K562 (cell line): ENCODE data around the gene OTP. TPM values are rescaled to one million over a fixed set of nuclear protein-coding genes. Genes with fewer than 3 reads are reported as not detected.

ENCODE experiments used
- ATAC-seq: fragments of 200-7000 bp; cut with Tn5 transposase; 3 replicates; pipeline ENCODE4 v1.9.1; 2020; ENCODE audit warnings: moderate library complexity
- BruUV-seq: library from RNA; stranded (reverse); fragments of 400-500 nt; replicated peaks from 2 replicates; lab custom pipeline; 2021; lab: Mats Ljungman, UMichigan
- CTCF ChIA-PET: fragments of 300-600 bp; formaldehyde crosslinking; extraction: SDS; loops from one replicate; lab custom pipeline; 2021; ENCODE audit warnings: low intra/inter-chr PET ratio; lab: Yijun Ruan, JAX
- POLR2A ChIA-PET: fragments of 300-600, 350-650 bp; sonication (Branson Sonifier 250); formaldehyde crosslinking; extraction: SDS; loops from one replicate; lab custom pipeline; 2021; ENCODE audit warnings: antibody characterized with exemption, inconsistent platforms; lab: Yijun Ruan, JAX
- DNase-seq, 4 experiments: peaks; one replicate each; pipeline versions ENCODE4 v3.0.0 to v3.0.0-alpha.2; 2011 to 2018; ENCODE audit warnings: low spot score in 3 of 4, mixed read lengths in 3 of 4; ENCODE audit errors: extremely low read depth in 1 of 4
- FAIRE-seq: peaks from 2 replicates; lab custom pipeline; 2011; peaks lifted over from hg19 to GRCh38; lab: Jason Lieb, UNC
- H2AFZ ChIP-seq: 2 replicates; pipeline ENCODE4 v1.6.0; 2011; ENCODE audit warnings: low read depth, low read length, control low read depth, inconsistent platforms
- H3K27ac ChIP-seq: fragments of 200-600 bp; 3 replicates; pipeline ENCODE4 v1.8.0; 2011; ENCODE audit warnings: low read depth, mild to moderate bottlenecking, control low read depth, inconsistent platforms, low read length, moderate library complexity, mixed read lengths; ENCODE audit errors: extremely low read depth
- H3K27me3 ChIP-seq, 2 experiments: fragments of 300-600 bp in 1 of 2; 2 replicates in 1 of 2; 3 replicates in 1 of 2; pipeline versions ENCODE4 v1.6.0 to v1.8.0; 2011; ENCODE audit warnings: inconsistent platforms in 2 of 2, low read length in 2 of 2, mild to moderate bottlenecking in 1 of 2, mixed read lengths in 1 of 2, moderate library complexity in 1 of 2; ENCODE audit not compliant: control insufficient read depth in 2 of 2, insufficient read depth in 2 of 2
- H3K36me3 ChIP-seq: fragments of 300-600 bp; 3 replicates; pipeline ENCODE4 v1.8.0; 2011; ENCODE audit warnings: mild to moderate bottlenecking, low read length, inconsistent platforms; ENCODE audit not compliant: control insufficient read depth, insufficient read depth
- H3K4me1 ChIP-seq, 2 experiments: fragments of 200-600 bp in 1 of 2; replicated peaks in 1 of 2; 2 replicates in 1 of 2; 3 replicates in 1 of 2; pipeline versions ENCODE4 v1.5.1 to v1.8.0; 2011; ENCODE audit warnings: inconsistent platforms in 2 of 2, low read length in 2 of 2, mild to moderate bottlenecking in 1 of 2, mixed read lengths in 1 of 2, moderate library complexity in 1 of 2; ENCODE audit not compliant: control insufficient read depth in 2 of 2, insufficient read depth in 2 of 2
- H3K4me2 ChIP-seq: 2 replicates; pipeline ENCODE4 v1.6.1; 2011; ENCODE audit warnings: low read length, control low read depth, inconsistent platforms, mixed read lengths; ENCODE audit not compliant: insufficient read depth
- H3K4me3 ChIP-seq: fragments of 200-600 bp; sonication (generic), shearing (Covaris generic); 2 replicates; pipeline ENCODE4 v1.5.1; 2016; ENCODE audit warnings: control low read depth, inconsistent platforms
- H3K79me2 ChIP-seq: fragments of 200-600 bp; 3 replicates; pipeline ENCODE4 v1.8.0; 2011; ENCODE audit warnings: low read length, inconsistent platforms; ENCODE audit not compliant: control insufficient read depth, insufficient read depth
- H3K9ac ChIP-seq, 2 experiments: 2 replicates each; pipeline versions ENCODE4 v1.6.0 to v1.6.1; 2011; ENCODE audit warnings: low read depth in 2 of 2, low read length in 2 of 2, control low read depth in 1 of 2, inconsistent platforms in 1 of 2, mild to moderate bottlenecking in 1 of 2, mixed read lengths in 1 of 2; ENCODE audit not compliant: insufficient read depth in 1 of 2
- H3K9me1 ChIP-seq: one replicate; pipeline ENCODE4 v1.6.0; 2011; ENCODE audit warnings: inconsistent platforms, mild to moderate bottlenecking, low read length, moderate library complexity; ENCODE audit not compliant: control insufficient read depth, insufficient read depth
- H3K9me3 ChIP-seq: replicated peaks from 2 replicates; pipeline ENCODE4 v1.5.1; 2011; ENCODE audit warnings: low read depth, low read length, inconsistent platforms; ENCODE audit not compliant: control insufficient read depth, insufficient read depth
- H4K20me1 ChIP-seq: replicated peaks from 2 replicates; pipeline ENCODE4 v1.6.1; 2011; ENCODE audit warnings: low read length, inconsistent platforms, mixed read lengths; ENCODE audit not compliant: control insufficient read depth, insufficient read depth
- DMBX1 ChIP-seq: fragments of 250-450 bp; sonication (Bioruptor Pico); IDR thresholded peaks from 2 replicates; pipeline ENCODE4 v1.8.0; 2022; ENCODE audit warnings: inconsistent platforms, mild to moderate bottlenecking, moderate library complexity, borderline replicate concordance
- EHMT2 ChIP-seq: fragments of 450-650 bp; IDR thresholded peaks from 2 replicates; pipeline ENCODE4 v1.6.1; 2018; ENCODE audit warnings: antibody characterized with exemption
- ETV6 ChIP-seq, 3 experiments: fragments of 150-350 bp in 1 of 3; sonication (generic) in 1 of 3; formaldehyde crosslinking in 1 of 3; IDR thresholded peaks; 2 replicates each; pipeline versions ENCODE4 v1.6.1 to v1.8.0; 2014 to 2022; ENCODE audit warnings: borderline replicate concordance in 2 of 3, low read depth in 2 of 3, antibody characterized with exemption in 1 of 3, low read length in 1 of 3, mild to moderate bottlenecking in 1 of 3, missing genetic modification reagents in 1 of 3
- HDAC2 ChIP-seq: fragments of 450-650 bp; IDR thresholded peaks from 2 replicates; pipeline ENCODE4 v1.6.1; 2016; ENCODE audit warnings: mild to moderate bottlenecking
- HOXB6 ChIP-seq: fragments of 250-450 bp; sonication (Bioruptor Pico); IDR thresholded peaks from 2 replicates; pipeline ENCODE4 v1.5.1; 2022; ENCODE audit warnings: mild to moderate bottlenecking, borderline replicate concordance
- JUND ChIP-seq, 2 experiments: IDR thresholded peaks; 2 replicates in 1 of 2; 3 replicates in 1 of 2; pipeline ENCODE4 v1.6.1; 2011; ENCODE audit warnings: borderline replicate concordance in 2 of 2, low read depth in 2 of 2, low read length in 2 of 2, improper control_type of control experiment in 1 of 2, missing biosample characterization in 1 of 2, missing genetic modification characterization in 1 of 2, missing genetic modification reagents in 1 of 2
- SMARCB1 ChIP-seq: IDR thresholded peaks from 2 replicates; pipeline ENCODE4 v1.6.1; 2011; ENCODE audit warnings: improper control_type of control experiment, low read depth; ENCODE audit not compliant: insufficient read length
- SMC3 ChIP-seq: conservative IDR thresholded peaks from 2 replicates; pipeline ENCODE4 v1.6.1; 2011; ENCODE audit warnings: low read depth, low read length, improper control_type of control experiment; ENCODE audit not compliant: insufficient read depth
- TARDBP ChIP-seq: fragments of 450-650 bp; IDR thresholded peaks from 2 replicates; pipeline ENCODE4 v1.6.1; 2016
- ZFP1 ChIP-seq: fragments of 450-650 bp; formaldehyde crosslinking; IDR thresholded peaks from 2 replicates; pipeline ENCODE4 v1.4.0; 2020; ENCODE audit warnings: mild to moderate bottlenecking, mixed read lengths
- ZNF133 ChIP-seq: fragments of 250-450 bp; sonication (Bioruptor Pico); IDR thresholded peaks from 2 replicates; pipeline ENCODE4 v1.4.0; 2020; ENCODE audit warnings: mild to moderate bottlenecking
- ZNF644 ChIP-seq: fragments of 200-800 bp; sonication (Bioruptor generic); IDR thresholded peaks from 2 replicates; pipeline ENCODE4 v1.6.1; 2016; ENCODE audit warnings: low read depth, missing genetic modification characterization, missing compliant biosample characterization
- WGBS: fragments of 100-300 bp; shearing (Covaris generic); methylation state at CpG from one replicate; pipeline ENCODE4 v1.1.6; 2016; ENCODE audit warnings: low coverage, mixed read lengths; ENCODE audit not compliant: insufficient coverage; ENCODE audit errors: missing lambda C conversion rate; 5-methylcytosine and 5-hydroxymethylcytosine counted together
- in situ Hi-C: fragments of 300-500 bp; cut with MboI; formaldehyde crosslinking; loops from 4 replicates; pipeline ENCODE4 v1.15.0; 2018; ENCODE audit warnings: inconsistent platforms, mixed read lengths
- intact Hi-C: fragments of 100-400 bp; cut with micrococcal nuclease; formaldehyde crosslinking; loops from 2 replicates; pipeline ENCODE4 v1.14.2; 2022
- polyA plus RNA-seq, 8 experiments: library from polyadenylated mRNA; depleted of rRNA in 4 of 8; stranded (reverse) in 5 of 8; unstranded in 3 of 8; fragments of >200 nt; fragmentation: Nextera tagmentation in 2 of 8; fragmentation: Illumina TruSeq in 1 of 8; extraction: Ambion mirVana in 2 of 8; extraction: Trizol in 1 of 8; gene quantifications; 2 replicates each; pipeline versions ENCODE4 v1.2.1 to v1.2.3, GENCODE V29; 2011 to 2014; ENCODE audit warnings: inconsistent platforms in 1 of 8, missing spikeins in 1 of 8
- total RNA-seq, 7 experiments: library from RNA; depleted of rRNA in 6 of 7; stranded (reverse); fragments of >200 nt in 6 of 7; fragmentation: Illumina TruSeq in 2 of 7; extraction: Trizol in 2 of 7; gene quantifications; 2 replicates each; pipeline versions ENCODE4 v1.2.1 to v1.2.3, GENCODE V29; 2011 to 2021; ENCODE audit warnings: low replicate concordance in 1 of 7
- TF ChIP-seq, protein P1 (sequence below): fragments of 250-450 bp; sonication (Bioruptor Pico); IDR thresholded peaks from 2 replicates; pipeline ENCODE4 v1.4.0; 2020; ENCODE audit warnings: mild to moderate bottlenecking, moderate library complexity, borderline replicate concordance
- TF ChIP-seq, protein P2 (sequence below): fragments of 450-650 bp; conservative IDR thresholded peaks from 2 replicates; pipeline ENCODE4 v1.6.1; 2016; ENCODE audit warnings: missing genetic modification characterization, low read depth, mild to moderate bottlenecking, missing compliant biosample characterization, moderate library complexity
- TF ChIP-seq, protein P3 (sequence below): fragments of 450-650 bp; formaldehyde crosslinking; IDR thresholded peaks from 2 replicates; pipeline ENCODE4 v1.4.0; 2022; ENCODE audit warnings: missing genetic modification characterization

Gene OTP
- total and polyA plus RNA-seq, 9 of the 15 experiments (the other 6 are each of a cell fraction or from before 2014, with no cell fraction given), result 0.04 to 0.16 (median 0.06) TPM; not detected in 4

DNA sequence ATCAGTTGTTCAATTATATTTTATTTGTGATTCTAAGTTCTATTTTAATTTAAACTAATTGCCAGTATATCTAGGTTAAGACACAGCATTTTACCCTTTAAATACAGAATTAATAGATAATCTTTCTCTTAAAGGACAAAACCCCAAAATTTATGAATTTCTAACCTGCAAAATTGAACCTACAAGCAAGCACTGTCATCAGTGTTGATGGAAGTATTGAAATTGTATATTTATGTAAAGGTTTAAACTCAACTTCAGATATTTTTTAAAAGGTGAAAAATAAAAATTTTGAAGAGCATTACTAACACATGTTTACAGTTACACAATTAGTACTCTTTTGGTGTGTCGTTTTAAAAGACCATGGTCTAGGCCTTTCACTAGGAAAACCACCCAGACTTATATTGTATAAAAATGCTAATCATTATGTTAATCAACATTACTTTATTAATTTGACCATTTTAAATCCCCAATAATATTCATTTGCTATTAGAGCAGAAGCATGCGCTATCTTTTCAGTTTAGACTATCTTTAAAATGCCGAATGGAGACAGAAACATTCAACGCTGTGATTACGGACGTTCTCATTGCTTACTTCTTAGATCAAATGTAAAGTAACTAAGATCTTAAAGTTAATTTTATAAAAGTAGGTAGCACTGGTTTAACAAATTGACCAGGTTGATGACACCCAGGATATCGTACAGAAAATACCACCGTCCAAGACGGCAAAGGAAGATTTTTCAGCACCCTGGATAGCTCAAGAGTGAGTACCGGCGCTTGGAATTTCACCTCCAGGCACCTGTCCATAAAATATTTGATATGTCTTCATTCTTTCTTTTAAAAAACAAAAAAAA, 3.2 kb downstream of the OTP start:
- Histone ChIP-seq H3K27me3 (peaks cover 52 to 63% of the 10 kb centered on the region in 2 experiments), H3K4me1 (peaks cover 0 to 23% of the 10 kb centered on the region in 2 experiments; a peak in 2 of 5 replicates), H3K4me3 (no peak overlapping the region), H3K4me2 (no peak overlapping the region), H4K20me1 (no peaks in the 10 kb centered on the region), H3K9ac (no peak overlapping the region), H2AFZ (no peak overlapping the region), H3K79me2 (no peaks in the 10 kb centered on the region), H3K36me3 (no peaks in the 10 kb centered on the region), H3K27ac (no peak overlapping the region), H3K9me1 (peaks cover 5% of the 10 kb centered on the region), H3K9me3 (no peaks in the 10 kb centered on the region)
- ChIA-PET POLR2A (interaction anchor here (1.3 kb wide), 1 partner anchor 12 kb away, joined by 6 read pairs; no protein-coding TSS in a partner anchor), CTCF (interaction anchor here (0.8 kb wide), 1 partner anchor 223 kb away, joined by 4 read pairs; no protein-coding TSS in a partner anchor)
- no peak for ATAC-seq
- peak in 1 of 4 experiments; percentile 35 for DNase-seq
- intact Hi-C loops, result no loop called here
- no TSS peak for BruUV-seq
- FAIRE-seq, result no peak
- in situ Hi-C loops, result no loop called here
- 35% methylated on average over 11 of the region's 11 CpGs for WGBS
- TF ChIP-seq SMARCB1, result no peak
- peak; percentile 75; the same call in 1 of the 2 replicates for TF ChIP-seq ZNF644 (tag)
- no peak for TF ChIP-seq TARDBP
- TF ChIP-seq EHMT2, result peak; percentile 97
- TF ChIP-seq, protein P1, sequence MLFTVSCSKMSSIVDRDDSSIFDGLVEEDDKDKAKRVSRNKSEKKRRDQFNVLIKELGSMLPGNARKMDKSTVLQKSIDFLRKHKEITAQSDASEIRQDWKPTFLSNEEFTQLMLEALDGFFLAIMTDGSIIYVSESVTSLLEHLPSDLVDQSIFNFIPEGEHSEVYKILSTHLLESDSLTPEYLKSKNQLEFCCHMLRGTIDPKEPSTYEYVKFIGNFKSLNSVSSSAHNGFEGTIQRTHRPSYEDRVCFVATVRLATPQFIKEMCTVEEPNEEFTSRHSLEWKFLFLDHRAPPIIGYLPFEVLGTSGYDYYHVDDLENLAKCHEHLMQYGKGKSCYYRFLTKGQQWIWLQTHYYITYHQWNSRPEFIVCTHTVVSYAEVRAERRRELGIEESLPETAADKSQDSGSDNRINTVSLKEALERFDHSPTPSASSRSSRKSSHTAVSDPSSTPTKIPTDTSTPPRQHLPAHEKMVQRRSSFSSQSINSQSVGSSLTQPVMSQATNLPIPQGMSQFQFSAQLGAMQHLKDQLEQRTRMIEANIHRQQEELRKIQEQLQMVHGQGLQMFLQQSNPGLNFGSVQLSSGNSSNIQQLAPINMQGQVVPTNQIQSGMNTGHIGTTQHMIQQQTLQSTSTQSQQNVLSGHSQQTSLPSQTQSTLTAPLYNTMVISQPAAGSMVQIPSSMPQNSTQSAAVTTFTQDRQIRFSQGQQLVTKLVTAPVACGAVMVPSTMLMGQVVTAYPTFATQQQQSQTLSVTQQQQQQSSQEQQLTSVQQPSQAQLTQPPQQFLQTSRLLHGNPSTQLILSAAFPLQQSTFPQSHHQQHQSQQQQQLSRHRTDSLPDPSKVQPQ (CRISPR knock-in tag), result no peak
- TF ChIP-seq, protein P2, sequence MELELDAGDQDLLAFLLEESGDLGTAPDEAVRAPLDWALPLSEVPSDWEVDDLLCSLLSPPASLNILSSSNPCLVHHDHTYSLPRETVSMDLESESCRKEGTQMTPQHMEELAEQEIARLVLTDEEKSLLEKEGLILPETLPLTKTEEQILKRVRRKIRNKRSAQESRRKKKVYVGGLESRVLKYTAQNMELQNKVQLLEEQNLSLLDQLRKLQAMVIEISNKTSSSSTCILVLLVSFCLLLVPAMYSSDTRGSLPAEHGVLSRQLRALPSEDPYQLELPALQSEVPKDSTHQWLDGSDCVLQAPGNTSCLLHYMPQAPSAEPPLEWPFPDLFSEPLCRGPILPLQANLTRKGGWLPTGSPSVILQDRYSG (tag), result peak; percentile 65; the same call in 1 of the 2 replicates
- peak; percentile 68; the same call in 1 of the 2 replicates for TF ChIP-seq DMBX1
- TF ChIP-seq SMC3, result no peak
- TF ChIP-seq, protein P3, sequence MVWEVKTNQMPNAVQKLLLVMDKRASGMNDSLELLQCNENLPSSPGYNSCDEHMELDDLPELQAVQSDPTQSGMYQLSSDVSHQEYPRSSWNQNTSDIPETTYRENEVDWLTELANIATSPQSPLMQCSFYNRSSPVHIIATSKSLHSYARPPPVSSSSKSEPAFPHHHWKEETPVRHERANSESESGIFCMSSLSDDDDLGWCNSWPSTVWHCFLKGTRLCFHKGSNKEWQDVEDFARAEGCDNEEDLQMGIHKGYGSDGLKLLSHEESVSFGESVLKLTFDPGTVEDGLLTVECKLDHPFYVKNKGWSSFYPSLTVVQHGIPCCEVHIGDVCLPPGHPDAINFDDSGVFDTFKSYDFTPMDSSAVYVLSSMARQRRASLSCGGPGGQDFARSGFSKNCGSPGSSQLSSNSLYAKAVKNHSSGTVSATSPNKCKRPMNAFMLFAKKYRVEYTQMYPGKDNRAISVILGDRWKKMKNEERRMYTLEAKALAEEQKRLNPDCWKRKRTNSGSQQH, result no peak
- TF ChIP-seq ETV6 (IDR thresholded peaks at IDR 0.05; ENCODE audit: borderline replicate concordance in 1 of 2, low read depth in 2 of 2, low read length in 1 of 2), result no peak
- TF ChIP-seq ETV6 (CRISPR knock-in tag; IDR thresholded peaks at IDR 0.05; ENCODE audit: borderline replicate concordance), result no peak
- TF ChIP-seq ZFP1, result no peak
- peak; percentile 59; the same call in 1 of the 2 replicates for TF ChIP-seq HDAC2
- TF ChIP-seq HOXB6 (CRISPR knock-in tag), result no peak
- no peak for TF ChIP-seq ZNF133 (CRISPR knock-in tag)
- no peak for TF ChIP-seq JUND (IDR thresholded peaks at IDR 0.05; ENCODE audit: borderline replicate concordance, low read depth, low read length)
- TF ChIP-seq JUND (tag; IDR thresholded peaks at IDR 0.05; ENCODE audit: borderline replicate concordance, low read depth, low read length), result 0 out of 3 replicates have a peak, but pooled peaks have one; percentile 31
